GM18867 (cell line): Measurements from ENCODE around the gene RANGRF.

ENCODE experiments used
- ATAC-seq: cut with Tn5 transposase; IDR thresholded peaks from one replicate; pipeline ENCODE4 v1.9.1; 2021; ENCODE audit warnings: mild to moderate bottlenecking, moderate library complexity; ENCODE audit not compliant: unreplicated experiment

The RANGRF gene

DNA sequence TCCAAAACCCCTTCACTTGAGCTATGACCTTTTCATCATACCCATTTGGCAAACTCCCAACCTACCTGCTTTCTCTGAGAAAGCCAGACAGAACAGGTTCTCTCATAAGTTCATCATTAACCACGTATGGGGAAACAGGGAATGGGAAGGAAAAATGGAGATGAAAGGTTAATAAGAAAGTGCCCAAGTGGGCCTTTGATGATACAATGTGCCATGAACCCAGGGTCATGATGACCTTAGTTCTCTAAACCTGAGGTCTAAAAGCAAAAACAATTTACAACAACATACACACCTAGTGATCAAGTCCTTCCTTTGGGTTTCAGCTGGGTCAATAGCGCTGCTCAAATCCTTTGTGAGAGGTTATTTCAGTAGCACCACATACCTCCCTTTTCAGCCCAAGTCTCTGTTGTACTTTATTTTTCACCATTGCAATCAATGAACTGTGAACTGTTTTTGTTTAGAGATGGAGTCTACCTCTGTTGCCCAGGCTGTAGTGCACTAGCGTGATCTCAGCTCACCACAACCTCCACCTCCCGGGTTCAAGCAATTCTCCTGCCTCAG is 14.5 kb upstream of the RANGRF start:
- ATAC-seq: no peak

DNA sequence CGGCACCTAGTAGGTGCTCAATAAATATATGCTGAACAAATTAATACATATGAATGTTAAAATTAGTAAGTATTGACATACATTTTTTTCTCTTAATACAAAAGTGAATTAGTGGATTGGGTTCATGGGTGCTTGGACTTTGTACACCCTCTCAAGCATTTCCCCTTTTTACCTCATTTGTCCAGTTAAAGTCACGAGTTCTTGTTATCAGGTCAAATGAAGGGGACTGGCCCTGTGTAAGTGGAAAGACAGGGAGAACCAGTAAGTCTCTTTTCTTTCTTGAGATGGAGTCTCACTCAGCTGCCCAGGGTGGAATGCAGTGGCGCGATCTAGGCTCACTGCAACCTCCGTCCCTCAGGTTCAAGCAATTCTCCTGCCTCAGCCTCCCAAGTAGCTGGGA is 13.7 kb upstream of the RANGRF start:
- no peak for ATAC-seq

DNA sequence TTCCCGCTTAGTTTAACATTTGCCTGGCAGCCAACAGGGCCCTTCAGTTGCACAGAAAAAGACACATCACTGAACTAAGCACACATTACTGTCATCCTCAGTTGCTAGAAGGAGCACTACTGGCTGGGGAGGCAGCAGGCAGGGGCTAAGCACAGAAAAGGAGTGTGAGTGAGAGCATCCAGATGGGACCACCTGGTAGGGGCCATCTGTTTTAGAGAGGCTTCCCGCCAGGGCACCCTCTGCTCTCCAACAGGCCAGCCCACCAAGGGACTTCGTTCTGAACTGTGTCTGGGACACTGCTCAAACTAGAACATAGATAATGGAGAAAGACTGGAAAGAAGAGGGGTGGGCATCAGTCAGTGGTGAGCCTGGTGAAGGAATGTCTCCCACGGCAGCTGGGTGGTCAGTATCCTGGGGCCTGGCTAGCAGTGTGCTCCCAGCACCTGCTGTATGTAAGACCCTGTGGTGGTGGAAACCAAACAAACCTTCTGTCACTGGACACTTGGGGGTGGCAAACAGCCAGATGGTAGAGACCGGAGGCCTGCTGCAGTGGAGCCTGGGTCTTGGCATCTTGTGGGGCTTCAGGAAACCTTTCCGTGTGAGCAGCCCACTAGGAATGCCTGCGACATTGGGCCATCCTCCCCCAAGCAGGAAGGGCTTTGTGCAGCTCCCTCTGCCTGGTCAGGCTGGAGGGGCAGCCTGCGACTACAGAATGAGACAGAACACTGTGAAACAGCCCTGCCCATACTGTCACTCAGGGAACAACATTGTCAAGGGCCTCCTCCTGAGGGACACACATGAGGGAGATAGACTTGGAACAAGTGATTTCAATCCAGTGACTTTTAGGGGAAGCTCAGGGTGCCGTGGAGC is 12.8 kb upstream of the RANGRF start:
- no peak for ATAC-seq

DNA sequence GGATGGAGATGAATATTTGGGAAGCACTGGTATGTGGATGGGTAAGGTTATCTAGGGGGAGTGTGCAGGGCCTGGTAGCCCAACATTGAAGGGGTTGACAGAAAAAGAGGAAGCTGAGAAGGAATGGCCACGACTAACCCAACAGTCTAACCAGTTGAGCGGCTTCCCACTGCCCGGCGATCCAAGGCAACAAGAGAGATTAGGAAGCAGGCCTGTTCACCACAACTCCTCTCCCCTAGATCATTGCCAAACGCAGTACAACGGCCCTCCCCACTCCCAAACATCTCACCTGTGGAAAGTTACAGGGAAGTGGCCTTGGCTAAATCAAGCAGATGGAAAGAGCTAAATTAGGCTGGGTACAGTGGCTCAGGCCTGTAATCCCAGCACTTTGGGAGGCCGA is 11.2 kb upstream of the RANGRF start:
- ATAC-seq: no peak

DNA sequence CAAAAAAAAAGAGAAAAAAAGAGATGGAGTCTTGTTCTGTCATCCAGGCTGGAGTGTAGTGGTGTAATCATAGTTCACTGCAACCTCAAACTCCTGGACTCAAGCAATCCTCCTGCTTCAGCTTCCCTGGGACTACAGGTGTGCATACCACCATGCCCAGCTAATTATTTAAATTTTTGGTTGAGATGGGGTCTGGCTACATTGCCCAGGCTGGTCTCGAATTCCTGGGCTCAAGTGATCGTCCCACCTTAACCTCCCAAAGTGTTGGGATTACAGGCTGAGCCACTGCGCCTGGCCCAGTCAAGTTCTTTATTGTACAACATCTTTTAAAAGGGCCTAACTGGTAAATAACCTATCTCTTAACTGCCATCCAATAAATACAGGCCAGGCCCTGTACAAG is 6.1 kb upstream of the RANGRF start:
- ATAC-seq: no peak

DNA sequence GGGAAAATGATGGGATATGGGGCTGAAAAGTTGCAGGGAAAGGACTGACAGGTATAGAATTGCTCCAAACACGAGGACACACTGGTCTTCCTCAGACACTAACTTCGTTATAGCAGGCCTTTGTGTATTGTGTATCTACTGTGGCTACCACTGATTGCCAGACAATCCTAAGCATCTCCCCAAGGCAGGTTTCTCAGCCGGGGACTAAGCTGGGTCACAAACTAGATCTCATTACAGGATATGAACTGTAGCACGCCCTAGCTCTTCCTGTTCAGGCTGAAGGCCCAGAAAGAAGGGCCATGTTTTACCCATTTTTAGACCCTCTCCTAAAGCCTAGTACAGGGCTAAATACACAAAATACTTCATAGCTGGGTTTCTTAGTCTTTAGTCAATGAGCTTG is 5.1 kb upstream of the RANGRF start:
- ATAC-seq: no peak

DNA sequence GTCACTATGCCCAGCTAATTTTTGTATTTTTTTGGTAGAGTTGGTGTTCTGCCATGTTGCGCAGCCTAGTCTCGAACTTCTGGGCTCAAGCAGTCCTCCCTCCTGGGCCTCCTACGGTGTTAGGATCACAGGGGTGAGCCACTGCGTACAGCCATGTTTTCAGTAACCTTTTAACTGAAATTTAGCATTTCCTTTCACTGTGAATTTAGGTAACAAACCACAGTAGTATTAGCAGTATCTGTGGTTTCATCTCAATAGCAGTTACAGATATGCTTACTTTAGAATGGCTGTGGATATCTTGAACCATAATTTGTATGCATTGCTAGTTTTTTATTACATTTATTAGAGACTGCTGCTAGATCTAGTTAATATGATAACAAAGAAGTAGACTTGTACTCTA is 4.3 kb upstream of the RANGRF start:
- no peak for ATAC-seq

DNA sequence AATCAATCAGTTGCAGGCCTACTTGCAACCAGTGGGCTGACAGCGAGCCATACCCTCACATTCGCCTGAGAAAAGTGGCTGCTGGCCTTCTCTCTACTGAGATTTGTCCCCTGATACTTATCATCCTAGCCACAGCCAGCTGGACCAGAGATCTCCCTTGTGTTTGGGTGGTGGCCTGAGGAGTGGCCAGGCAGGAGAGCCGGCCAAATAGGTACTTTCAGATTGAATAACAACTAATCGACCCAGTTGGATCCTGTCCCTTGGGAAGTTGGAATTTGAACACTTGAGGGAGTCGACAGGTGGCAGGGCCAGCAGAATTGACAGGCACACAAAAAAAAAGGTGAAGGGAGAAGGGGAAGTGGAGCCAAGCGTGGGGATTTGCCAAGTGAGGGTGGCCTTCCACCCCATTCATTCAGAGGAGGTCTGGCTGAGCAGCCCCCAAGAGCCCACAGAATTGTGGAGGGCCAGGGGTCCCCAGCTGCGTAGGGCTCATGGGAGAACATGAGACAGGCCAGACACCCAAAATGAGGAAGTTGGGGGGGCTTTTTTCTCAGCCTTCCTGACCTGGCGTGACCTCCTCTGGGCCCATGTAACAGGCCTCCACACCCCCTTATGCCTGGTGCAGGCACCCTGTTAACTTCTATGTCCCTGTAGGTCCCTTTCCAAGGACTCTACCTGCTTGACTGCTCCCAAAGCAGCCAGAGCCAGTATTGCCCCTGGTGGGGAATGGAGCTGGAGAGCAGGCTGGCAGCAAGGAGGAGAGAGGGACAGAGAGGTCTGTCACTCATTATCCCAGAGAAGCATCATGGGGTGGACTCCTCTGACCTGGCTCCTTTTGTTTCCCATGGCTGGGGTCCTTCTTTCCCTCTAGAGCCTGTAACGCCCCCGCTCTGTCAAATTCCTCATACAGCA is 2.9 kb upstream of the RANGRF start:
- no peak for ATAC-seq

DNA sequence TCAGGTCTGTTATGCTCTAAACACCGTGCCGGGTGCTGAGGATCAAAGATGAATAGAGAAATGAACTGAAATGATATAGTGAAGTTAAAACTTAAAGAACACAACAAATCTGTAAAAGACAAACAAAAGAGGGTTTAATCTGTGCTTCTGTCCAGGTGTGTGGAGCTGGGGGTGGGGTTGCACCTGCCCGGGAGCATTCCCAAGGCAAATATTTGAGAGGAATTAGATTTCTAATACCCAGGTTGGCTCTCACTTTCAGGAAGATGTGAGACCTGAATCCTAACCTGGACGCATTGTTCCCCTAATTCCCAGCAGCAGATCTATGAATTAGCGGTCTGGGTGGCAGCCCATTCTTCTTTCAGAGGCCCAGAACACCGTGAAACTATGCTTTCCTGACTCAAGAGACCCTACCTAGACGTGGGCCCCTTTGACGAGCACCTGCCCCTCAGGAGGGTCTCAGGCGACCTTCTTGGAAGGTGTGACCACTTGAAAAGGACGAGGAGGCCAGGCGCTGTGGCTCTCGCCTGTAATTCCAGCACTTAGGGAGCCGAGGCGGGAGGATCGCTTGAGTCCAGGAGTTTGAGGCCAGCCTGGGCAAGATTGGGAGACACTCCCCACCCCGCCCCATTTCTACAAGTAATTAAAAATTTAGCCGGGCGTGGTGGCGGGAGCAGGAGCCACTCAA is 677 bp upstream of the RANGRF start:
- ATAC-seq: no peak

DNA sequence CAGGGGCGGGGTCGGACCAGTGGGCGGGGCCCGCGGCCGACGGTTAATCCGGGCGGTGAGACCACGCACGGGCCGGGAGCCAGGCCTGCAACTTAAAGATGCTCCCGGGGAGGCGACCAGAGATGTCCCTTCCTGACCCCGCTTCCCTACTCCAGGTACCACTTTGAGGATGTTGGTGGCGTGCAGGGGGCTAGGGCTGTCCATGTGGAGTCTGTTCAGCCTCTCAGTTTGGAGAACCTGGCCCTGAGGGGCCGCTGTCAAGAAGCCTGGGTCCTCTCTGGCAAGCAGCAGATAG is 580 bp downstream of the RANGRF start:
- ATAC-seq: no peak

DNA sequence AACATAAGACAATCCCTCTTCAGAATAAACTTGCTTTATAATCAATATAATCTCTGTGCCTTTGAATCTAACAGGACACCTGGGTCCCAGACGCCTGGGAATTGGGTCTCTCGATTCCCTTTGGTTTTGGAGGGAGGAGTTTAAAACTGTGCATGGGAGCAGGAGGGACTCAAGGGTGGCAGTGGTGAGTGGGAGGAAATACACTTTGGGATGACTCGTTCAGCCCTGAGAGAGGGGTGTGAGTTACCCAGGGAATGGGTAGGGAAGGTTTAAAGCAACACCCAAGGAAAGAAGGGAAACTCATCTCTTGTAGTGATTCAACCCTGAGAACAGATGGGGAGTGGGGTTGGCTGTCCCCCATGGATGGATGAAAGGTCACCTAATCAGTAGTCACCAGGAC is 1.6 kb downstream of the RANGRF start:
- no peak for ATAC-seq

DNA sequence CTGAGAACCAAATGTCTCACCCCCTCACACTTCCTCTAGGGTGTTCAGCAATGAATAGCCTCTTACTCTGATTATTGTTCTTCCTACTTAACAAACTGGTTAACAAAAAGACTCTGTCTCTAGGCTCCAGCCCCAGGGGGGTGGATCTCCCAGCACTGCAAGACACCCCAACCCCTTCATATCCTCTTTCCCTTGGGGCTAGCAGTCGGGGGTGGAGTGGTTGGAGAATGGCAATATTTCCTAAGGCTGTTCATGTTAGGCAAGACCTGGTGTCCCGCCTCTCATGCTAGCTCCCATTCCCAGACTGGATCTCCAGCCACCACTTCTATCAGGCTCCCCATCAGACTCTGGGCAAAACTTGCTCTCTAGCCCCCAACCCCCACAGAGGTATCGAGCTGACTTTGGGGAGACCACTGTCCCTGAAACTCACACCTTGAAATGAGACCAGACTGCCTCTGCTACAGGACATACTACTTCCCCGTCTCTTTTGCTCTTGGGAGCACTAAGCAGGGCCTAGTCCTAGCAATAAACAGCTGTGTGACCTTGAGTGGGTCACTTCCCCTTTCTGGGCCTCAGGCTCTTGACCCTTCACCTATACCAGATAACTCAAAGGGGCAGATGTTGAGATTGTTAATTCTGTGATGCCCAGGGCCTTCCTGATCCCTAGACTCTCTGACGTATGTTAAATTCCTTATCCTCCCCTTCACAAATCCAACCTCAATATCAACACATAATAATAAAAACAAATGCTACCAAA is 4.3 kb downstream of the RANGRF start:
- no peak for ATAC-seq

DNA sequence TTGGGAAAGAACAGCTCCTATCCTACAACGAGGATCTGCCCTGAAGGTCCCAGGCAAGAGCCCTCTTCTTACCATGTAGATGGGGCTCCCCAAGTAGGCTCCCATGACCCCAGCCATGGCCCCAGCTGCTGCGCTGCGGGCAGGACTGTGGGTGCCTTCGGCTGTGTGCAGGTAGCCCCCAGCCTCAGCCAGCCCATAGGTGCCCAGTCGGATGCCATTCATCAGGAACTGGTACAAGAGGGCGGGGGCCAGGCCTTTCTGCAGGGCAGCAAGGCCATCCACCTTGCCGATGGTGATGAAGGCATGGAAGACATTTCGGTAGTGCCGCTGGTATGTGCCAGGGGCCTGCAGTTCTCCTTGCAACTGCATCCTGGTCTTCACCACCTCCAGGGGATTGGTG is 5.9 kb downstream of the RANGRF start:
- no peak for ATAC-seq

DNA sequence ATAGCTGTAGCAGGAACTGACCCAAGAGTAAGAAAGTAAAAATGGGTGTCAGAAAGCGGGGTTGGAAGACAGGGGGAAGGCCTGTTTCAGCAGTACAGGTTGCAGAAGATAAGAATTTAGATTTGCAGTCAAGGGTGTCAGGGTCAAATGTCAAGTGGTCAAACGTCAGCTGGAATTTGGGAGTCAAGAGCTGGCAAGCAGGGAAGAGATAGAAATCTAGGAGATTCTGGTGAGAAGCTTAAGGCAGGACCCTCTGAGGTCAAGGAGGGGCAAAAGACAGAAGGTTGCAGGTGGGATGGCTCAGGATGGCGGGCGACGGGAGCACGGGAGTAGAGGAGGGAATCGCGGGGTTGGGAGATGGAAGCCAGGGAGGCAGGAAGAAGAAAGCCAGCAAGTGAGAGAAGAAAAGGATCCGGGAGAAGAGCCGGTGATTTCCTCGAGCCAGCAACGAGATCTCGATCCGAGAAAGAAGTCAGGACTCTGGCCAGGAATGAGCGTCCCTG is 6.4 kb downstream of the RANGRF start:
- ATAC-seq: no peak

DNA sequence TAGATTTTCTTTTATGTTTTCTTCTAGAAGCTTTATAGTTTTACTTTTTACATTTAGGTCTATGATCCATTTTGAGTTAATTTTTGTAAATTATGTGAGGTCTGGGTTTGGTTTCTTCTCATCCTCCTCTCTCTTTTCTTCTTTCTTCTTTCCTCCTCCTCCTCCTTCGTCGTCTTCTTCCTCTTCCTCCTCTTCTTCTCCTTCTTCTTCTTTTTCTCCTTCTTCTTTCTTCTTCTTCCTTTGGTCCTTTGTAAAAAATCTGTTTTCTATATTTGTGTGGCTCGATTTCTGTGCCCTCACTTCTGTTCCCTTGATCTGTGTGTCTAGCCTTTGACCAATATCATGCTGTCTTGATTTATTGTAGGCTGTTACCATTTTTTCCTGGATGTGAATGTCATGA is 11.8 kb downstream of the RANGRF start:
- ATAC-seq: no peak

DNA sequence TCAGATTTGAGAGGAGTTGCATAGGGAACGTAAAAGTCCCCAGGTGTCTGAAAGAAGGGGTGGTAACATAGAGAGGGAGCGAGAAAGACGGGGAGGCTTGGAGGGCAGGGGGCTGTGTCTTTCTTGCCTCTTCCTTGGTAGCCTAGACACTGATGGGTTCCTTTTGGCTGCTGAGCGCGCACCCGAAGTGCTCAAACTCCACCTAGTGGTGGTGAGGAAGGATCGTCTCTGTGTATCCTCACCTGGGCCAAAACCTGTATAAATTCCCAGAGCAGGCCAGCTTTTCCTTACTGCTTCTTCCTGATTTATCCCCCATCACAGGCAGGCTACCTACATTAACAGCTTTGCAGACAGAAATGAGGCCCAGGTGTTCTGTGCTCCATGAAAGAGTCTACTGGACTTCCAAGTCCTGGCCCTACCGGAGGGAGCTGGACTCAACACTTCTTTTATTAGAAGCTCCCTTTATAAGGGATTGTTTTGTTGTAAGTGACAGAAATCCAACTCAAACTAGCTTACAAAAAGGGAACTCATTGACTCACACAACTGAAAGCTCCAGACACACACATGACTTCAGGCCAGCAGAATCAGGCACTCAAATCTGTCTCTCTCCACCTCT is 12.3 kb downstream of the RANGRF start:
- no peak for ATAC-seq

DNA sequence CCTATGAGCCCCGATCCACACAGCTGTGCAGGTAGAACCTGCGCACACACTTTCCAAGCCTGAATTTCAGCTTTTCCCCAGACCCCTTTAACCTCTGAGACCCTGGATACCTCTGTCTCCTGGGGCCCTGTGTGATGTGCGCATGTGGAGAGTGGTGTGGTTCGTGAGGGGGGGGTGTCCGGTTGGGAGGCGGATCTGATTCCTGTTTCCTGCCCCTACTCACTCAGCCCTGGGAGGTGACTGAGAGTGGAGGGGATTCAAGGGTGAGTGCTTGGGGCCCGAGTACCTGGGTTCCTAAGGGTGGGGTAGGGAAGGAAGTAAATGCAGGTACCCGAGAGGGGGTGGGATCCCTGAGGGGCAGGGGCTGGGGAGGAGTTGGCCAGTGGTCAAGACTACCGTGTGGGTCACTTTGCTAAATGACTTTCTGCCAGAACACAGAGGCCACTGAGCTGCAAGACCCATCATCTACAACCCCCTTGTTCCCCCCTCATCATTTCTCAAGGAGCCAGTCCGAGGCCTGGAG is 22.2 kb downstream of the RANGRF start:
- ATAC-seq: no peak

DNA sequence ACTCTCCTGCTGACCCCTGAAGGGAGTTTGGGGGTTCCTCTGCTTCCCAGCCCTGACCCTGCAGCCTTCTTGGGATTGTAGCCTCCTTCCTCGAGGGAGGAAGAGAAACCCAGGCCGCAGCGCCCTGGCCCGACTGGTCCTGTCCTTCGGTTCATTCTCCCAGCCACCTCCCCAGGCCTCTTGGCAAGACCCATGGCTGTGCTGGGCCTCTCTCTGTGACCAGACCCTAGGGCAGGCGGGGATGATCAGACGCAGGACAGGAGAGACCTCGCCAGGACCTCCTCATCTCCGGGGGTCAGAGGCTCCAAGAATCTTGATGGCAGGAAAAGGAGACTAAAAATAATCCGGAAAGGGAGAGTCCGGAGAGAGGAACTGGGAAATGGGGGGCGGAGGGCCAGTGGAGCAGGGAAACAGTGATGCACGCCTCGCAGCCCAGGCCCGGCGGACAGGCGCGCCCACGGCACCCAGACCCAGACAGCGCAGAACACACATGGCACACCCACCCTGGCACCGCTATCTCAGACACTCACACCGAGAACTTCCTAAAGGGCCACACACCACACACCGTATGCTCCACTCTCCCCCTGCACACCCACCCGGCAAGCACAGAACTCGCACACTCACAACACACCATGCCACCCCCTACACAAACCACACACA is 22.8 kb downstream of the RANGRF start:
- no peak for ATAC-seq

DNA sequence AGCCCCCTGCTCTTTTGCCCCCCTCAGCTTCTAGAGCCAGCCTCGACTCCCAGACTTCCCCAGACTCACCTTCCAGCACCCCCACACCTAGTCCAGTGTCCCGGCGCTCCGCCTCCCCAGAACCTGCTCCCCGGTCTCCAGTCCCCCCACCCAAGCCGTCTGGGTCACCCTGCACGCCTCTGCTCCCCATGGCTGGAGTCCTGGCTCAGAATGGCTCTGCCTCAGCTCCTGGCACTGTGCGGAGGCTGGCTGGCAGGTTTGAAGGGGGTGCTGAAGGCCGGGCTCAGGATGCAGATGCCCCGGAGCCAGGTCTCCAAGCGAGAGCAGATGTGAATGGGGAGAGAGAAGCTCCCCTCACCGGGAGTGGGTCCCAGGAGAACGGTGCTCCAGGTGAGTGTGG is 23.8 kb downstream of the RANGRF start:
- ATAC-seq: no peak
